Measurements from ENCODE around the gene HIBCH. TPM values are rescaled to one million over a fixed set of nuclear protein-coding genes. Genes with fewer than 3 reads are reported as not detected.
"Not testable (repeated sequence)": the region's sequence is repeated elsewhere in the genome, so short reads cannot be mapped to it uniquely, and the experiment has no call there.

Gene HIBCH
- polyA plus RNA-seq, 3 donors: 72.2 to 82.9 (median 81.6) TPM

DNA sequence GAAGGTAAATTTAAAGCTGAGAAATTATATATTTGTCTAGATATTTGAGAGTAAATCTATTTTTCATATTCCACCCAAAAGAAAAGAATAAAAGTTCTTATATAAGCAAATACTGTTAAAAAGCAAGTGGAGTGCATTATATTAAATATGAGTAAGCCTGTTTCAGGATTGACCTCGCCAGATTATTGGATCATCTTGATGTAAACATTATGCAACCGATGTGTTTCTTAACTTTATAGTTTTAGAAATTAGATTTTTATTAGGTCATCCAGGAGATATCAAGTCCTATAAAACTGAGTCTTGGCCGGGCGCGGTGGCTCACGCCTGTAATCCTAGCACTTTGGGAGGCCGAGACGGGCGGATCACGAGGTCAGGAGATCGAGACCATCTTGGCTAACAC lies 156.8 kb downstream of the HIBCH start:
- DNase-seq (ENCODE audit: low read depth in 3 of 3, low spot score in 2 of 3): no peak

DNA sequence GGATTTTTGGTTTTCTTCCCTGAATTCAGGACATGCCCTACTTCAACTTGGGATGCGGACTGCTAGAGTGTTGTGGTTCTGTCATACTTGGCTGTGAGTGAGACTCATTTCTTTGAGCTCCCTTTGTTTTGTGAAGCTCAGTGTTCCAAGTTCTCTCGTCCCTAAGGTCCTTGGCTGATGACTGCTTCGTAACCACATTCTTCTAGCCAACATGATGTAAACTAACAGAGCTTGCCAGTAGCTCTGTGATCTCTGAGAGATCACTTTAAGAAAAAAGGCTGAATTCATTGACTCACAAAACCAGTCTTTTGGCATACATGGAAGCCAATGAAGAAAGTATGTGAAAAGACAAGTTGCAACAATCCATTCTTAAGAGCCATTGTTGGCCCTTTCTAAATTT lies 160.2 kb downstream of the HIBCH start:
- no peak for DNase-seq (ENCODE audit: low read depth in 3 of 3, low spot score in 2 of 3)

DNA sequence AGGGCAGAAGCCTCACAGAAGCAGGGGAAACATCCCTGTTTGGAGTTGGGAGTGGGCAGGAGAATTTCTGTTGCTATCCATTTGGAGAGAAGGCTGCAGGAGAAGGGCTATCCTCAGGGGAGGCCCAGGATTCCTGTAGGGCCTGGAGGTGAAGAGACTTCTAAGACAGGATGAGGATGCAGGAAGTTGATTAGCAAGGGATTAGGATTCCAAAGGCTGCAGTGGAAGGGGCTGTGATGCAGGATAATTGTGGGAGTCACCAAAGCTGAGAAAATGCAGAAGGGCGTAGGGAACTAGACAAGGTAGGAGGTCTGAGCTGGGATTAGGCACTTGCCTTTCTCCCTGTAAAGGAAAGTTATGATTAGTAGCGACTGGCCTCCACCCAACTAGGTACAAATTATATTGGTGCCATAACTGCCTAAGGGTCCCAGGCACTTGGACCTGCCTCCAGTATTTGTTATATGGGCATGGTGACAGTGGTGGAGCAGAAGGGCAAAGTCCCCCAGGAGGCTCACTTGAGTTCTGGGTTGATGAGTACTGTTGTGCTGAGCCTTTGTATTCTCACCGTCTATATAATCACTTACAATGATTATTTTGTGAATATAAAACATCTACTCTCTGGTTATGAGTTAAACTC lies 160.7 kb downstream of the HIBCH start:
- DNase-seq (ENCODE audit: low read depth in 3 of 3, low spot score in 2 of 3): no peak

DNA sequence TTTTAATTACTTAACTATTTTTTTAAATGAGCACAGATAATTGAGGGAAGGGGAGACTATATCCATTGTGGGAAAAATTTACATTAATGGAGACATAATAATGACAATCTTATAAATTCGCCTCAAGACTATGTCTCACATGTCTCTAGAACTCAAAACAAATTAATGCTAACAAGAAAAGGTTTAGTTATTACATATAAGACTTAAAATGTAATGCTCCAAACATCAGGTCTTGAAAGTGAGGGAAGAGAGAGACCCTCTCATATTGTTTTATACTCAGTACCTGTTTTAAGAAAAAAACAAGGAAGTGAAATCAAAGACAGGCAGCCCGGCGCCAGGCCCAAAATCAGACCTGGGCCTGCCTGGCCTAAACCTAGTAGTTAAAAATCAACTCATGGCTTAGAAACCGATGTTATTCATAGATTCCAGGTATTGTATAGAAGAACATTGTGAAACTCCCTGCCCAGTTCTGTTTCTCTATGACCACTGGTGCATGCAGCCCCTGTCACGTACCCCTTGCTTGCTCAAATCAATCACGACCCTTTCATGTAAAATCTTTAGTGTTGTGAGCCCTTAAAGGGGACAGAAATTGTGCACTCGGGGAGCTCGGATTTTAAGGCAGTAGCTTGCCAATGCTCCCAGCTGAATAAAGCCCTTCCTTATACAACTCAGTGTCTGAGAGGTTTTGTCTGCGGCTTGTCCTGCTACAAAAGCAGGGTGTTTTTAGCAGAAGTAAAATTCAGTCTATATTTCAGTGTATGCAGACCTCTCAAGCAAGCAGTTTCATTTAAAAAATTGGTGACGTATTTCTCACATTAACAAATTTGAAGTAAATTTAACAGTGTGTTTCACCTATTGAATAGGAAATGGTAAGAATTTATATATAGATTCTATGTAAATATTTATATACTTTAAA lies 161.8 kb downstream of the HIBCH start:
- not testable (repeated sequence) for DNase-seq (ENCODE audit: low read depth in 3 of 3, low spot score in 2 of 3)

DNA sequence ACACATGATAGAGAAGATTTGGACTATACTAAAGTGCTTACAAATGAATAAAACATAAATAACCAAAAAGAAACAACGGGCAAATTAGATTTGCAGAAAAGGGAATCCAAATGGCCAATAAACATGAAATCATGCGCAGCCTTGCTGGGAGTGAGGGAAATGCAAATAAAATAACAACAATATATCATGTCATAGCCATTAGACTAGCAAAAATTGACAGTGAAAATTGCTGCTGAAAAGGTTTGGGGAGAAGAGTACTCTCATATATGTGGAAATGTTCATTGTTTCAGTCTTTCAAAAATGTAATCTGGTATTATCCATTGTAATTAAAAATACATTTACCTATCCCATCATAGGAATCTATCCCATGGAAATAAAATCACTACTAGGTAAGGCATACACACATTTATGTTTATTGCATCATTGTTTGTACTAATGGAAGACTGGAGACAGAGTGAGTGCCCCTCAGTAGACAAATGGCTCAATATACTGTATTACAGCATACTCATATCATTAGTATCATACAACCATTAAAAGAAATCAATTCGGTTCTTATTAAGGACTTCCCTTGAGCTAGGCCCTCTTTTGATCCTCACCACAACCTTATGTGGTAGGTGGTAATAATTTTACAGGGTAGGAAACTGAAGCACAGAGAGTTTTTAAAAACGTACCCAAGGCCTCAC lies 163.0 kb downstream of the HIBCH start:
- no peak for DNase-seq (ENCODE audit: low read depth in 3 of 3, low spot score in 2 of 3)

Other genes with a start within 250 kb of the HIBCH start
- 10 to 100 TPM; 10.8 to 14.3 (median 14.0) TPM for gene INPP1, start 23.8 kb upstream of the HIBCH start, polyA plus RNA-seq (ENCODE audit: insufficient read length in 3 of 3)
- gene MFSD6, start 88.5 kb upstream of the HIBCH start, polyA plus RNA-seq (ENCODE audit: insufficient read length in 3 of 3): 10 to 100 TPM; 14.9 to 16.2 (median 15.6) TPM
- gene NEMP2, start 214.9 kb upstream of the HIBCH start, polyA plus RNA-seq (ENCODE audit: insufficient read length in 3 of 3): 10 to 100 TPM; 12.1 to 15.3 (median 13.5) TPM